ENCODE data around the gene SP110.
"Not testable (repeated sequence)": the region's sequence is repeated elsewhere in the genome, so short reads cannot be mapped to it uniquely, and the experiment has no call there.

Gene SP110

DNA sequence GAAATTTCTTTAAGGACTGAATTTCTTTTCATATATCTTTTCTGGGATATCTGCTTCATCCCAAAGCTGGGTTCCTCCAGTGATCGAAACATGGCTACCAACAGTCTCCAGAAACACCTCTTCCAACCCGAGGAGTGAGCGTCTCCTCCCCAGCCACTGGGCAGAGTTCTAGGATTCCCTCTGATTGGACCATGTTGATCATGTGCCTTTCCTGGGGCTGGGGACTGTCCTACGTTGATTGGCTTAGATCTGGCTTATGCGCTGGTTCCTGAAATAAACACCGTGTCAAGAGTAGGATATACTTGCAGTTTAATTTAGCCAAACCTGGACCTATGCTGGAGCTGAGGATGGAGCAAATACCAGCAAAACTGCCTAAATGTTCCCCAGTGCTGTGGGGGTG lies 95.5 kb downstream of the SP110 start:
- DNase-seq = no peak

DNA sequence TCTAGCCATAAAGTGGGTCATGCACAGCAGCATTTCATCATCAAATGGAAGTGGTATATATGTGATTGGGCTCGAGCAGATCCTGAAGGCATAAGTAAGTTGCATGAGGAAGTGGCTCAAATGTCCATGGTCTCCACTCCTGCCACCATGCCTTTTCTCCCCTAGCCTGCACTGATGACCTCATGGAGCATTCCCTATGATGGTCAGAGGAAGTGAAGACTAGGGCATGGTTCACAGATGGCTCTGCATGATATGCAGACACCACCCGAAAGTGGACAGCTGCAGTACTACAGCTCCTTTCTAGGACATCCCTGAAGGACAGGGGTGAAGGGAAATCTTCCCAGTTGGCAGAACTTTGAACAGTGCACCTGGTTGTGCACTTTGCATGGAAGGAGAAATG lies 99.4 kb downstream of the SP110 start:
- DNase-seq = not testable (repeated sequence)

DNA sequence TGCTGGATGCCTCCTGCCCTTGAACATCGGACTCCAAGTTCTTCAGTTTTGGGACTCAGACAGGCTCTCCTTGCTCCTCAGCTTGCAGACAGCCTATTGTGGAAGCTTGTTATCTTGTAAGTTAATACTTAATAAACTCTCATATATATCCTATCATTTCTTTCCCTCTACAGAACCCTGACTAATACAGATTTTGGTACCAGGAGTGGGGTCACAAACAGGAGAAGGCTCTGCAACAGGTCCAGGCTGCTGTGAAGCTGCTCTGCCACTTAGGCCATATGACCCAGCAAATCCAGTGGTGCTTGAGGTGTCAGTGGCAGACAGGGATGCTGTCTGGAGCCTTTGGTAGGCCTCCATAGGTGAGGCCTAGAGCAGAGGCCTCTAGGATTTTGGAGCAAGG lies 100.0 kb downstream of the SP110 start:
- DNase-seq = not testable (repeated sequence)

Measured in NCI-H146 (cell line).